NB4 (cell line): Measurements from ENCODE around the gene TRIM60.

Experiments
- DNase-seq: peaks from one replicate; pipeline ENCODE4 v3.0.0; 2010; ENCODE audit warnings: low read depth
- H3K4me3 ChIP-seq: one replicate; pipeline ENCODE4 v1.5.1; 2011; ENCODE audit warnings: mild to moderate bottlenecking, low read depth, low read length, moderate library complexity
- MYC ChIP-seq: IDR thresholded peaks from 2 replicates; pipeline ENCODE4 v1.6.1; 2011; ENCODE audit warnings: low read depth, low read length
- POLR2A ChIP-seq: IDR thresholded peaks from 2 replicates; pipeline ENCODE4 v1.6.1; 2011; ENCODE audit warnings: mild to moderate bottlenecking; ENCODE audit not compliant: insufficient read length; ENCODE audit errors: extremely low read depth
- TF ChIP-seq, protein P1 (sequence below): IDR thresholded peaks from 2 replicates; pipeline ENCODE4 v1.6.1; 2011; ENCODE audit warnings: low read depth, low read length
- TF ChIP-seq, protein P2 (sequence below): IDR thresholded peaks from one replicate; pipeline ENCODE4 v1.5.1; 2012; ENCODE audit warnings: low read depth, low read length

Gene TRIM60

DNA sequence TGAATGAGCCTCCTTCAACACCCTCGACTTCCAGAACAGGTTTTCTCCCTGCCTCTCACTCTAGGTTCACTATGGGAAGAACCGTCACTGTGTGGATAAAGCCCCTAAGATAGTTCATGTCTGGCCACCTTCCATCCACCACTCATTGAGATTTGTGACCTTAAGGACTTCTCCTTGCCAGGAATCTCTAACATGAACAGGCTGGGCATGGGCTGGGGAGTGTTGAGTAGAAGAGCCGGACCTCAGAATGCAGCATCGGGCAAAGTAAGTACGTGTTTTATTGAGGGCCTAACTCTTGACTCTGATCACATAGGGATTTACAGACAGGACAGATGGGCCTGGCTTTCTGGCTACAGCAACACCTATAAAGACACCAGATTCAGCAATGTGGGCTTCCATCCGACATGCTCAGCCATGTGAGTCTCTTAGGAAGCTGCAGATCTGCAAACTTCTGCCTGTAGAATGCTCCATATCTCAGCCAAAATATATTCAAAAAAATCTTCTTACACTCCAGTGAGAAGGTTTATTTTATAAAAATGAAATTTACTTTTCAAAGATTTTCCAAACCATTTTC, 26.4 kb upstream of the TRIM60 start:
- TF ChIP-seq, protein P1, sequence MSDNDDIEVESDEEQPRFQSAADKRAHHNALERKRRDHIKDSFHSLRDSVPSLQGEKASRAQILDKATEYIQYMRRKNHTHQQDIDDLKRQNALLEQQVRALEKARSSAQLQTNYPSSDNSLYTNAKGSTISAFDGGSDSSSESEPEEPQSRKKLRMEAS: no peak
- TF ChIP-seq, protein P2, sequence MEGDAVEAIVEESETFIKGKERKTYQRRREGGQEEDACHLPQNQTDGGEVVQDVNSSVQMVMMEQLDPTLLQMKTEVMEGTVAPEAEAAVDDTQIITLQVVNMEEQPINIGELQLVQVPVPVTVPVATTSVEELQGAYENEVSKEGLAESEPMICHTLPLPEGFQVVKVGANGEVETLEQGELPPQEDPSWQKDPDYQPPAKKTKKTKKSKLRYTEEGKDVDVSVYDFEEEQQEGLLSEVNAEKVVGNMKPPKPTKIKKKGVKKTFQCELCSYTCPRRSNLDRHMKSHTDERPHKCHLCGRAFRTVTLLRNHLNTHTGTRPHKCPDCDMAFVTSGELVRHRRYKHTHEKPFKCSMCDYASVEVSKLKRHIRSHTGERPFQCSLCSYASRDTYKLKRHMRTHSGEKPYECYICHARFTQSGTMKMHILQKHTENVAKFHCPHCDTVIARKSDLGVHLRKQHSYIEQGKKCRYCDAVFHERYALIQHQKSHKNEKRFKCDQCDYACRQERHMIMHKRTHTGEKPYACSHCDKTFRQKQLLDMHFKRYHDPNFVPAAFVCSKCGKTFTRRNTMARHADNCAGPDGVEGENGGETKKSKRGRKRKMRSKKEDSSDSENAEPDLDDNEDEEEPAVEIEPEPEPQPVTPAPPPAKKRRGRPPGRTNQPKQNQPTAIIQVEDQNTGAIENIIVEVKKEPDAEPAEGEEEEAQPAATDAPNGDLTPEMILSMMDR: no peak
- TF ChIP-seq MYC (no peak), POLR2A (no peak)
- H3K4me3 ChIP-seq: no peak overlapping the region
- DNase-seq: no peak

DNA sequence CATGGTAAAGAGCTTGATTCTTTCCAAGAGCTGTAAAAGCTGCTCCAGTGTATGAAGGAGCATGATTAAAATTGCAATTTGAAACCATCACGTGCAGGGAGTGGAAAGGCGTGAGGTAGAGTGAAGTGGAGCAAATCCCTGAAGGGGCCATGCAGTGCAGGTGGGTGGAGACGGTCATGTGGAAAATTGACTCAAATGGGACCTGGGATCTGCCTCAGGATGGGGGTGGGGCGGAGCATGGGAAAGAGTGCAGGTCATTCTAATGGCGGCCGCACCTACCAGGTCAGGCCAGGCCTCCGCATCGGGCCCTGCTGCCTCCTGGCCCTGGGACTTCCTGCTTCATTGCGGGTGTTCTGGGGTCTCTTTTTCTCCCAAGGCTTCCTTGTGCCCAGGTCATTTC, 25.3 kb upstream of the TRIM60 start:
- no peak for TF ChIP-seq POLR2A
- TF ChIP-seq MYC: no peak
- TF ChIP-seq, protein P2: no peak
- TF ChIP-seq, protein P1: no peak
- no peak for DNase-seq
- no peak overlapping the region for H3K4me3 ChIP-seq

DNA sequence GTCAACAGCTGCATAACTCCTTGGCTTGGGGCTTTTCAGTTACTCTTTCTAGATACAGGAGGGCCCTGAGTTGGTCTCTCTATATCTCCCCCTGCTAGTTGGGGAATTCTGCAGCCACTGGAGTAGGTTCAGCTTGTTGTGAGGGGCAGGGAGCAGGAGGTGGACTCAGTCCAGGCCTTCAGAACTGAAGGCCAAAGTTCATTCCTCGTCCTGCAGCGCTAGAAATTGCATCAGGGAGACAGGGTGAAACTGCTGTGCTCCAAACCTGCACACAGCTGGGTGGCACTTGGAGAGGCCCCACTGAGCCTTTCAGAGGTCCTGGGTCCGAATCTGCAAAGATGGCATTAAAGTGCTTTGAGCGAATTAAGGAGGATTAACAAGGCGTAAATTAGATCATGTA, 24.9 kb upstream of the TRIM60 start:
- no peak overlapping the region for H3K4me3 ChIP-seq
- TF ChIP-seq MYC (no peak), POLR2A (no peak)
- TF ChIP-seq, protein P1: no peak
- TF ChIP-seq, protein P2: no peak
- no peak for DNase-seq

DNA sequence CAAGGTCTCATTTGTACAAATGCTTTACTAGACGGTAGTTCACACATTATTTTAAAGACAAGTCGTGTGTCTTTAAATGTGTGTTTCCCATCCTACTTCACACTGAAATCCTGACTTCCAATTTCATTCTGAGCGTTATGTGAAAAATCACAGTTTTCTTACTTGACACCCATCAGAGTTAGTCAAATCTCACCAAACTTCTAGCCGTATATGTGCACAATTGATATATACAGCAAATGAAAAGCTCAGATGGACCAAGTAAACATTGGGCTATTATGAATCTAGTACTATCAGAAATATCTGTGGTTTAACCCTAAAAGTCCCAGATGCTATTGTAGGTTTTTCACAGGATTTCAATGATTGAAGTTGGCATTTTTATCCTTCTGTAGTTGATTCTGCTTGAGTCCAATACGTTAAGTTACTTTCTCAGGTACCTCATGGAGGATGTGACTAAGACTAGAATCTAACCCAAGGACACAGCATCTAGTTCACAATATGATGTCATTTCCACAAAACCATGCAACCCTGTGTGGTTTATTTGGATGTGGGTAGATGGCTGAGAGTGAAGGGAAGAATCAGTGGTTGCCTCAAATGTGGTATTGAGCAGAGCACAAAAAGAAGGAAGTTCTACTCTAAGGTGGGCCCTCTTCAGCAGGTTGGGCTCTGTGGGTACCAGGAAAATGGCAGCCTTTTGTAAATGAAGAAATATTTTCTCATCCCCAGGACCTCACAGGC, 22.1 kb upstream of the TRIM60 start:
- TF ChIP-seq POLR2A: no peak
- DNase-seq: no peak
- no peak overlapping the region for H3K4me3 ChIP-seq

DNA sequence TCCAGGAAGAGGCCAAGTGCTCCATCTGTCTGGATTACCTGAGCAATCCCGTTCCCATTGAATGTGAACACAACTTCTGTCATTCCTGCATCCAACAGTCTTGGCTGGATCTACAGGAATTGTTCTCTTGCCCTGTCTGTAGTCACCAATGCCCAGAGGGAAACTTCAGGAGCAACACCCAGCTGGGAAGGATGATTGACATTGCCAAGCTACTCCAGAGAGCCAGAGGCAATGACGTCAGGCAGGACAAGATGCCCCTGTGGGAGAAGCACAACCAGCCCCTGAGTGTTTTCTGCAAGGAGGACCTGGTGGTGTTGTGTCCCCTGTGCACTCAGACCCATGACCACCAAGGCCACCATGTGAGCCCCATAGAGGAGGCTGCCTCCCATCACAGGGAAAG, 21.3 kb upstream of the TRIM60 start:
- H3K4me3 ChIP-seq: no peak overlapping the region
- no peak for DNase-seq
- TF ChIP-seq MYC (no peak), POLR2A (no peak)
- TF ChIP-seq, protein P2: no peak
- TF ChIP-seq, protein P1: no peak

DNA sequence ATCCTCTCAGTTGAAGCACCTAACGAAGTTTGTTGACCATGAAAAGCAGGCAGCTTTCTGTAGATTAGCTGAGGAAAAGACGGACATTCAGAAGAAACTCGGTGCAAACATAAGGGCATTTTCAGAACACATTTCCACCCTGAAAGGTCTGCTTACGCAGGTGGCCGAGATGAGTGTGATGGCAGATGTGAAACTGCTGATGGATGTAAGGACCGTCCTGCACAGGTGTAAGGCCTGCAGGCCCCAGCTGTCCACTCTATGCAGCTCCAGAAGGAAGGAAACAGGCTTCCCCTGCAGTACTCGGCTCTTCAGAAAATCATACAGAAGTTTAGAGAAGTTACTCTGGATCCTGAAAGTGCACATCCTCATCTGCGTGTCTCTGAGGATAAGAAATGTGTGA, 20.8 kb upstream of the TRIM60 start:
- TF ChIP-seq MYC (no peak), POLR2A (no peak)
- TF ChIP-seq, protein P2: no peak
- TF ChIP-seq, protein P1: no peak
- DNase-seq: no peak

More for the DNA sequence above, 20.8 kb upstream of the TRIM60 start:
- no peak overlapping the region for H3K4me3 ChIP-seq
